Activated B cell treated with CpG ODN at 0.5 μM for 24 hours (primary cell): ENCODE measurements around the gene METTL2A. TPM values are rescaled to one million over a fixed set of nuclear protein-coding genes. Genes with fewer than 3 reads are reported as not detected.

Experiments used
- total RNA-seq: library from RNA; stranded (reverse); gene quantifications from 2 replicates; pipeline ENCODE4 v1.2.3, GENCODE V29; 2022

The METTL2A gene
- total RNA-seq, 1 donor from 2014 or later, result 23.1 TPM

Other genes starting within 250 kb of the METTL2A start
- not detected in 2 replicates for gene EFCAB3, start 43.3 kb upstream of the METTL2A start, total RNA-seq
- 54.6 and 57.0 TPM in 2 replicates for gene TLK2, start 54.9 kb downstream of the METTL2A start, total RNA-seq
- 0.10 and 0.11 TPM in 2 replicates for gene MRC2, start 203.8 kb downstream of the METTL2A start, total RNA-seq